ENCODE results near the gene SMIM30. TPM values are rescaled to one million over a fixed set of nuclear protein-coding genes. Genes with fewer than 3 reads are reported as not detected.
A peak's percentile ranks its signal among the peaks of the same experiment; 100 is the strongest.
"Not testable (repeated sequence)": the region's sequence is repeated elsewhere in the genome, so short reads cannot be mapped to it uniquely, and the experiment has no call there.

SMIM30 gene, protein sequence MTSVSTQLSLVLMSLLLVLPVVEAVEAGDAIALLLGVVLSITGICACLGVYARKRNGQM
- polyA plus RNA-seq (2014; cell fraction: cytosol; rRNA removed), result 60.7 and 89.9 TPM in 2 replicates
- 62.6 and 67.6 TPM in 2 replicates for polyA plus RNA-seq (2014; cell fraction: nucleus; rRNA removed)

- DNase-seq (ENCODE audit: low spot score), result peak; percentile 88
Measured at GRCh38 chr7:113118074-113118959, at the start of gene SMIM30. SMIM30 (minus strand) TSS chr7:113118554; CDS start chr7:113117578, 976 bp downstream.

- not testable (repeated sequence) for DNase-seq (ENCODE audit: low spot score)
Measured at GRCh38 chr7:113166176-113166575, 47.8 kb upstream of the SMIM30 start.

- no peak for DNase-seq (ENCODE audit: low spot score)
Measured at GRCh38 chr7:113161050-113161449, 42.7 kb upstream of the SMIM30 start.

DNA sequence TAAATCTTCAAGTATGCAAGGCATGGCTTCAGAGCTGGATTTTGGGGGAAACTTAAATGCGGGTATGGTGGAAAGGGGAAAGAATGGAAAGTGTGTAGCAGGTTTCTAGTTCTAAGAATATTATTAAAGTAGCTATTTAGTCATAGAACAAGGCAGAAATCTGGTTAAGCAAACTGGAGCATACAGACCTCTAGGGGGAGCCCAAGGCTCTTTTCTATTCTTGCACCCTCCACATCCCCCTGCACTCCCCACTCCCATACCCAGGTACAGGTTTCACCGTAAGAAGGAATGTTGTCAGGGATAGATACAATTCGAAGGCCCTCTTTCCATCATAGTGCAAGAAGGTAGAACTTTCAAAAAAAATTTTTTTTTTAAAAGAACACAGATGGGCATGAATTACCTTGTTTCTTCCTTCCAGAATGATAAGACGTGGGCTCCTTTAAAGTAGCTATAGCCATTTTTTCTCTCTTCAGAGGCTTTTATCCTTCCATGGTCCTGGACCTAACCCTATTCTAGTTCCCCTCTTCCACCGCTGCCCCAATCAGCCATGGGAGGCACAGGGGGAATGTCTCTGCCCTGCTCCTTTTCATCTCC is 41.5 kb upstream of the SMIM30 start:
- DNase-seq (ENCODE audit: low spot score), result peak; percentile 65

- no peak for DNase-seq (ENCODE audit: low spot score)
Measured at GRCh38 chr7:113158756-113159155, 40.4 kb upstream of the SMIM30 start.

GRCh38 chr7:113154117-113154516 is 35.8 kb upstream of the SMIM30 start:
- DNase-seq (ENCODE audit: low spot score), result no peak

DNA sequence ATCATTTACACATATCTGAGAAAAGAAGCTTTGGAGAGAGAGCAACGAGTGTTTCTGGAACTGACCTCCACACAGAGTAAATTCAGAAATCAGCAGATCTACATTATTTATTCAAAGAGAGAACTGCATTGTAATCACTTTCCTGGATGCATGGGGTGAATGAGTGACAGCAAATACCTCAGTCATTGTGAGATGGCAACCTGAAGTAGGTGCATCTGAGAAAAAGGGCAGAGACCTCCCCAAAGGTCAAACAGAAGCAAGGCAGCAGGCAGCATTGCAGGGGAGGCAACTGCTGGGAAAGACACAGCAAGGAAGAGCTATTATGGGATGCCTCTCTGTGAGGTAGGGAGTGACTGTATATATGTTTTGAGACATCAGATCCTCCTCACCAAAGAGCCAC is 26.5 kb upstream of the SMIM30 start:
- no peak for DNase-seq (ENCODE audit: low spot score)

DNA sequence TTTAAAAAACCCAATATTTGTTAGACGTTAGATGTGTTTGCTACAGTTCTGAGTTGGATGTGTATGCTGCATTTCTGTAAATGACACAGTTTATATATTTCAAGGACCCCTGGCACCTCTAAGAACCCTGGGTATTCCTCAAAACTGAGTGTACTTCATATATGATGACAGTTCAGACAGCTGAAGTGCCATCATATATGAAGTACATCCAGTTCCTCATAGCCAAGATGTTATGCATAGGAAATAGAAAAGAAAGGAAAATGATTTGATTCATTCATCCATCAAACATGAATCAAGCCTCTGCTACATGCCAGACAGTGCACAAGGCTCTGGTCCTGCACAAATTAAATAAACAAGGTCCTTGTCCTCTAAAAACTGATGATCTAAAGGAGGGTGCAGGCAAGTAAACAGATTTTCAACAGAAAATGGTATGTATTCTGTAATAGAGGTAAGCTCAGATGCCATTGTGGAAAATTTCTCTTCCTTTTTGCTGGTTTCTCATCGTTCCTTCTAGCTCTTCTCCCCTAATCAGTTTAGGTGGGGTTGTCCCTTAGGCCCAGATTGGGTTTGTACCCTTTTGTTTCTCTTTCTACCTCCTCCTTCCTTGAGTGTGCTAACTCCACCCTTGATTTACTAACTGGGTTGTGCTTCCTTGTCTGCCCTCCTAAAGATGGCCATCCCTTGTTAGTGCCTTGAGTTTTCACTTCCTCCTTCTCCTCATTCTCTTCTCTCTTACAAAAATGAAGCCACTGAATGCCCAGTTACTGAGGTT is 25.3 kb upstream of the SMIM30 start:
- no peak for DNase-seq (ENCODE audit: low spot score)

DNA sequence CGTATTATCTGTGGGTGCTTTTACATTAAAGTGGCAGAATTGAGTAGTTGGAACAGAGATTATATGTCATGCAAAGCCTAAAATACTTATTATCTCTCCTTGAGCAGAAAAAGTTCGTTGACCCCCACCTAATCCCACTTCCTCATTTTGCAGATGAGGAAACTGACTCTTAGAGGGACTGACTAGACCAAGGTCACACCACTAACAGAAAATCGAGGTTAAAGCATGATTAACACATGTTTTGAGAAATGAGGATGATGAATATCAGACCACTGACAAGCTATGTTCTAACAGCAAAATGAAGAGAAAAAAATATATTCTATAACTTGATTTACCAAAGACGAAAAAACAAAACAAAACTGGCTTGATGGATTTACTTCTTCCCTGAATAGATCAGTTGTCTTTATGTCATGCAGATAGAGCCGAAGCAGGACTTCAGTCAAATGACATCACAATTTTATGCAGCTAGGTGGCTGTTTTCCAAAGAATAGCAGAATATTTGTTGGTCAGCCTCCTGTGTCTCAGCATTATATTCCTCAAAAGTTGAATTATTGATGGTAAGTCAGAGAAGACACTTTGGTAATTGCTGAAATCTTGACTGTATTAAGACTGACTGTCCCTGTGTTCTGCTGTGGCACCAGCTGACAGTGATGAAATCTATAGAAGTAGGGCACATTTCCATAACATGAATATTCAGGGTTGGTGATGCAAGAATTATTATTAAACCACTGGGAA is 24.2 kb upstream of the SMIM30 start:
- DNase-seq (ENCODE audit: low spot score), result no peak

DNA sequence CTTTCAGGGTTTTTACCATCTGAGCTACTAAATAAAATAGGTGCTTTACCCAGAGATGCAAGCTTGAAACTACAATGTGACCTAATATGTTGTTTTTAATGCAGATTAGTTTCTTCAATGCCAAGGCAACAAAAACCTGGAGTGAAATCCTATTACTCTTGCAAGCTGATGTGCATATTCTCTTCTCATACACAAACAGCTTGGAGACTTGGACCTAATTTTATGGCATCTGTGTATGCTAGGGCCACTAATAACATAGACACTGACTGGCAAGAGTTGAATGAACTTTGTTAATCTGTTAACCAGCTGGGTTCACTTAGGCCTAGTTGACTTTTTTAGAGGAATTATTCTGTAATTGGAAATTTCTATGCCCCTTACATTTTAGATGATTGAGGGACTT is 23.4 kb upstream of the SMIM30 start:
- DNase-seq (ENCODE audit: low spot score), result no peak

GRCh38 chr7:113140956-113141355 is 22.6 kb upstream of the SMIM30 start:
- no peak for DNase-seq (ENCODE audit: low spot score)

- no peak for DNase-seq (ENCODE audit: low spot score)
Measured at GRCh38 chr7:113137241-113137640, 18.9 kb upstream of the SMIM30 start.

- no peak for DNase-seq (ENCODE audit: low spot score)
Measured at GRCh38 chr7:113134025-113134424, 15.7 kb upstream of the SMIM30 start.

- DNase-seq (ENCODE audit: low spot score), result no peak
Measured at GRCh38 chr7:113131367-113131766, 13.0 kb upstream of the SMIM30 start.

GRCh38 chr7:113128031-113128430 is 9.7 kb upstream of the SMIM30 start:
- no peak for DNase-seq (ENCODE audit: low spot score)

DNA sequence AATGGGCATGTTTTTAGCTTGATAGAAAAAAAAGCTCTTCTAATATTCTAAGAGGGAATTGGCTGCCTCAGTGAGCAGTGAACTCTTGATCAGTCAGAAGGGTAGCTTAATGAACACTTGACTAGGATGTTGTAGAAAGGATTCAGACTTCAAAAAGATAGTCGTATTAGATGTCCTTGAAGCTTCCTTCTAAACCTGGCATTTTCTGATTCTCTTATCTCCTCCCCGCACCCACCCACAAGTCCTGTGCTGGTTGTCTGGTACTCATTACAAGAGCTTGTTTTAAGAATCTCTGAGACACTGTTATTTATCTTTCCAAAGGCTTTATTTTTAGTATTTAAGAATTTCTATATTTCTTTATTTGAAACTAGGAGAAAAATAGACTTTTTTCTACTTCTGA is 7.4 kb upstream of the SMIM30 start:
- DNase-seq (ENCODE audit: low spot score), result no peak

DNA sequence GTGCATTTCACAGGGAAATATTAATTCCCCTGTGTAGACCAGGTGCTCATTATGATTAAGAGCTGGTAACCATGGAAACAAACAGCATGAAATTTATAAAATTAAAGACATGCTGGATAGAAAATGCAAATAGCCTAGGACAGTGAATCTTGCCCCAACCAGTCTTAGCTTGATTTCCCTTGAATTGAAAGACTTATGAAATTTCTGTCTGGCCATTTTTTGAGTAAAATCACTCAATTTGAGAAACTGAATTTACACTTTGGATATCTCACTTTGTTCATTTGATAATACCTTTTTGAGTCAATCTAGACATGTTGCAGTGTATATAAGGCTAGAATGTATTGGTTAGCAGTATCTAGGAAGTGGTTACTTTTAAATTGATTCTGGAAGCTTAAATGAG is 4.4 kb upstream of the SMIM30 start:
- DNase-seq (ENCODE audit: low spot score), result no peak

- no peak for DNase-seq (ENCODE audit: low spot score)
Measured at GRCh38 chr7:113120647-113121046, 2.3 kb upstream of the SMIM30 start.

GRCh38 chr7:113119429-113119828 is 1.1 kb upstream of the SMIM30 start:
- no peak for DNase-seq (ENCODE audit: low spot score)

- not testable (repeated sequence) for DNase-seq (ENCODE audit: low spot score)
Measured at GRCh38 chr7:113117374-113117774, 980 bp downstream of the SMIM30 start.

- DNase-seq (ENCODE audit: low spot score), result peak; percentile 45
Measured at GRCh38 chr7:113113912-113114311, 4.4 kb downstream of the SMIM30 start.

All from SK-N-DZ (cell line).